ENCODE data around the gene KRTAP9-4. TPM values are rescaled to one million over a fixed set of nuclear protein-coding genes. Genes with fewer than 3 reads are reported as not detected.
"Not testable (repeated sequence)": the region's sequence is repeated elsewhere in the genome, so short reads cannot be mapped to it uniquely, and the experiment has no call there.

Gene KRTAP9-4
- not detected for total RNA-seq

DNA sequence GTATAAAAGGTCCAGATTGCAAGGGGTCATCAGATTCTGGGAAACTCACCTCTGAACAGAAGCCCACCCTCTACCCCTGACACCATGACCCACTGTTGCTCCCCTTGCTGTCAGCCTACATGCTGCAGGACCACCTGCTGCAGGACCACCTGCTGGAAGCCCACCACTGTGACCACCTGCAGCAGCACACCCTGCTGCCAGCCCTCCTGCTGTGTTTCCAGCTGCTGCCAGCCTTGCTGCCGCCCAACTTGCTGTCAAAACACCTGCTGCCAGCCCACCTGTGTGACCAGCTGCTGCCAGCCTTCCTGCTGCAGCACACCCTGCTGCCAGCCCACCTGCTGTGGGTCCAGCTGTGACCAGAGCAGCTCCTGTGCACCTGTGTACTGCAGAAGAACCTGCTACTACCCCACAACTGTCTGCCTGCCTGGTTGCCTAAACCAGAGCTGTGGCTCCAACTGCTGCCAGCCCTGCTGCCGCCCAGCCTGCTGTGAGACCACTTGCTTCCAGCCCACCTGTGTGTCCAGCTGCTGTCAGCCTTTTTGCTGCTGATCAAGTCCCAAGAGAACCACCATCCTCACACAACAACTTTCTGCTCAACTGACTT lies at the start of gene KRTAP9-4:
KRTAP9-4 (plus strand) TSS at position 51 of the 604 bp plus-strand sequence; CDS start at position 85, 34 bp downstream.
- H3K9me3 Mint-ChIP-seq; POLR2A ChIA-PET; ATAC-seq (ENCODE audit: low read depth); H3K27ac Mint-ChIP-seq; DNase-seq; H3K36me3 Mint-ChIP-seq; H3K4me3 Mint-ChIP-seq; H3K4me1 Mint-ChIP-seq: not testable (repeated sequence)
- H3K27me3 Mint-ChIP-seq = peaks cover 14% of the 10 kb centered on the region

- Mint-ChIP-seq H3K9me3 (peaks cover 1% of the 10 kb centered on the region), H3K4me3 (no peak overlapping the region), H3K4me1 (no peaks in the 10 kb centered on the region), H3K27ac (no peak overlapping the region), H3K36me3 (no peaks in the 10 kb centered on the region), H3K27me3 (peaks cover 10% of the 10 kb centered on the region)
- POLR2A ChIA-PET = no interaction called here
- ATAC-seq (ENCODE audit: low read depth) = no peak
- DNase-seq = no peak
Measured at GRCh38 chr17:41211845-41212466, 37.5 kb upstream of the KRTAP9-4 start.

- Mint-ChIP-seq H3K27ac (no peak overlapping the region), H3K36me3 (no peaks in the 10 kb centered on the region), H3K27me3 (peaks cover 10% of the 10 kb centered on the region), H3K4me1 (no peaks in the 10 kb centered on the region), H3K9me3 (peaks cover 1% of the 10 kb centered on the region), H3K4me3 (no peak overlapping the region)
- DNase-seq (no peak), ATAC-seq (ENCODE audit: low read depth) (no peak)
- POLR2A ChIA-PET = no interaction called here
Measured at GRCh38 chr17:41212524-41213169, 36.8 kb upstream of the KRTAP9-4 start.

GRCh38 chr17:41215681-41216080 lies 33.8 kb upstream of the KRTAP9-4 start:
- Mint-ChIP-seq H3K4me3 (no peak overlapping the region), H3K27ac (no peak overlapping the region), H3K36me3 (no peaks in the 10 kb centered on the region), H3K27me3 (no peaks in the 10 kb centered on the region), H3K4me1 (no peaks in the 10 kb centered on the region), H3K9me3 (peaks cover 6% of the 10 kb centered on the region)
- ATAC-seq (ENCODE audit: low read depth) (no peak), DNase-seq (no peak)
- POLR2A ChIA-PET = no interaction called here

DNA sequence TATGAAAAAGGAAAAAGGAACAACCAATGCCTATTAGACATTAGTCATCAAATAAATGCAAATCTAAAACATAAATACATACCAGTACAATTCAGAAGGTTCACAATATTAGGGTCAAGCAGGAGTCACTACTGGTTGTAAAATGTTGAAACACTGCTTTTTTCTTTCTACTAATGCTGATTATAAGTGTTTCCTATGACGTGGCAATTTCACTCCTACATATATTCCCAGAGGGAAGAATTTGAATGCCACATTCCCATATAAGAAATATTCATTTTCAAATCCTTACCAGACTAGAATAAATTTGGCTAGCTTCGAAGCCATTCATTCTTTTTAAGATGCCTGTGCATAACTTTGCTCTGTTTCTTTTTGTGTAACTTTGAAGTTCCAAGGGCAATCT lies 25.7 kb upstream of the KRTAP9-4 start:
- Mint-ChIP-seq H3K36me3 (no peaks in the 10 kb centered on the region), H3K4me3 (no peak overlapping the region), H3K27ac (no peak overlapping the region), H3K4me1 (no peaks in the 10 kb centered on the region), H3K27me3 (peaks cover 4% of the 10 kb centered on the region), H3K9me3 (peaks cover 4% of the 10 kb centered on the region)
- DNase-seq (no peak), ATAC-seq (ENCODE audit: low read depth) (no peak)
- POLR2A ChIA-PET = no interaction called here

- H3K9me3 Mint-ChIP-seq = no peaks in the 10 kb centered on the region
- ATAC-seq (ENCODE audit: low read depth) = no peak
- H3K4me1 Mint-ChIP-seq = no peaks in the 10 kb centered on the region
- no peak for DNase-seq
- POLR2A ChIA-PET = no interaction called here
- peaks cover 5% of the 10 kb centered on the region for H3K27me3 Mint-ChIP-seq
- no peak overlapping the region for H3K4me3 Mint-ChIP-seq
- no peak overlapping the region for H3K27ac Mint-ChIP-seq
- H3K36me3 Mint-ChIP-seq = no peaks in the 10 kb centered on the region
Measured at GRCh38 chr17:41226051-41226450, 23.4 kb upstream of the KRTAP9-4 start.

DNA sequence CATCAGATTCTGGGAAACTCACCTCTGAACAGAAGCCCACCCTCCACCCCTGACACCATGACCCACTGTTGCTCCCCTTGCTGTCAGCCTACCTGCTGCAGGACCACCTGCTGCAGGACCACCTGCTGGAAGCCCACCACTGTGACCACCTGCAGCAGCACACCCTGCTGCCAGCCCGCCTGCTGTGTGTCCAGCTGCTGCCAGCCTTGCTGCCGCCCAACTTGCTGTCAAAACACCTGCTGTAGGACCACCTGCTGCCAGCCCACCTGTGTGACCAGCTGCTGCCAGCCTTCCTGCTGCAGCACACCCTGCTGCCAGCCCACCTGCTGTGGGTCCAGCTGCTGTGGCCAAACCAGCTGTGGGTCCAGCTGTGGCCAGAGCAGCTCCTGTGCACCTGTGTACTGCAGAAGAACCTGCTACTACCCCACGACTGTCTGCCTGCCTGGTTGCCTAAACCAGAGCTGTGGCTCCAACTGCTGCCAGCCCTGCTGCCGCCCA lies 22.8 kb upstream of the KRTAP9-4 start, which contains the start of gene KRTAP9-2:
KRTAP9-2 (plus strand) TSS at position 51 of the 498 bp plus-strand sequence; CDS start at position 58, 7 bp downstream.
- POLR2A ChIA-PET; H3K4me1 Mint-ChIP-seq; DNase-seq; ATAC-seq (ENCODE audit: low read depth); H3K4me3 Mint-ChIP-seq; H3K27me3 Mint-ChIP-seq; H3K36me3 Mint-ChIP-seq; H3K27ac Mint-ChIP-seq; H3K9me3 Mint-ChIP-seq: not testable (repeated sequence)

- Mint-ChIP-seq H3K27me3 (peaks cover 8% of the 10 kb centered on the region), H3K9me3 (no peaks in the 10 kb centered on the region), H3K36me3 (no peaks in the 10 kb centered on the region), H3K4me3 (no peak overlapping the region), H3K27ac (no peak overlapping the region), H3K4me1 (no peaks in the 10 kb centered on the region)
- ATAC-seq (ENCODE audit: low read depth) (no peak), DNase-seq (no peak)
- POLR2A ChIA-PET = no interaction called here
Measured at GRCh38 chr17:41230094-41230493, 19.4 kb upstream of the KRTAP9-4 start.

- Mint-ChIP-seq H3K4me3 (no peak overlapping the region), H3K4me1 (no peaks in the 10 kb centered on the region), H3K36me3 (no peaks in the 10 kb centered on the region), H3K27ac (no peak overlapping the region), H3K27me3 (peaks cover 12% of the 10 kb centered on the region), H3K9me3 (no peaks in the 10 kb centered on the region)
- DNase-seq (no peak), ATAC-seq (ENCODE audit: low read depth) (no peak)
- POLR2A ChIA-PET = no interaction called here
Measured at GRCh38 chr17:41231731-41232130, 17.8 kb upstream of the KRTAP9-4 start.

GRCh38 chr17:41232399-41233105 lies 16.9 kb upstream of the KRTAP9-4 start, which contains the start of gene KRTAP9-3:
Gene KRTAP9-3 (plus strand): TSS chr17:41232449. CDS start chr17:41232502, 53 bp downstream.
- H3K4me3 Mint-ChIP-seq; H3K36me3 Mint-ChIP-seq; H3K4me1 Mint-ChIP-seq; POLR2A ChIA-PET; H3K9me3 Mint-ChIP-seq; DNase-seq; H3K27ac Mint-ChIP-seq; ATAC-seq (ENCODE audit: low read depth): not testable (repeated sequence)
- peaks cover 12% of the 10 kb centered on the region for H3K27me3 Mint-ChIP-seq

DNA sequence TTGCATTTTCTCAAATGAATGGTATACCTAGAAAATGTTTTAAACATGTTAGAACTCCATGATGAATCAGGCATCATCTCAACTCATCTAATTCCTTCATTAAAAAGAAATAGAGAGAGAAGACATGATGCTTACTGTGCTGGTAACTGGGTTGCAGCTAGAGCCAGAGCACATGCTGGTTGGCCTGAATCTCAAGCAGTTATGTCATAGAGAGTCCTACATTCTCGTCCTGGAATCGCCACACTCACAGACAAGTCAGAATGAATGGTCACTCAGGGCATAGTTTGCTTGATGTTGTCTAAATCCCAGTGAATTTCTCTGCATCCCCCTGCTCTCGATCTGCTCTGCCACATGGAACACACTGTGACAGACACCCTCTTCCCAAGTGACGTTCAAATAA lies 12.4 kb upstream of the KRTAP9-4 start:
- POLR2A ChIA-PET; H3K9me3 Mint-ChIP-seq; H3K4me3 Mint-ChIP-seq; H3K27me3 Mint-ChIP-seq; H3K36me3 Mint-ChIP-seq; DNase-seq; H3K4me1 Mint-ChIP-seq; H3K27ac Mint-ChIP-seq; ATAC-seq (ENCODE audit: low read depth): not testable (repeated sequence)

DNA sequence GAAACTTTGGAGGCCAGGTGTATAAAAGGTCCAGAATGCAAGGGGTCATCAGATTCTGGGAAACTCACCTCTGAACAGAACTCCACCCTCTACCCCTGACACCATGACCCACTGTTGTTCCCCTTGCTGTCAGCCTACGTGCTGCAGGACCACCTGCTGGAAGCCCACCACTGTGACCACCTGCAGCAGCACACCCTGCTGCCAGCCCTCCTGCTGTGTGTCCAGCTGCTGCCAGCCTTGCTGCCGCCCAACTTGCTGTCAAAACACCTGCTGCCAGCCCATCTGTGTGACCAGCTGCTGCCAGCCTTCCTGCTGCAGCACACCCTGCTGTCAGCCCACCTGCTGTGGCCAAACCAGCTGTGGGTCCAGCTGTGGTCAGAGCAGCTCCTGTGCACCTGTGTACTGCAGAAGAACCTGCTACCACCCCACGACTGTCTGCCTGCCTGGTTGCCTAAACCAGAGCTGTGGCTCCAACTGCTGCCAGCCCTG lies 11.5 kb upstream of the KRTAP9-4 start, which contains the start of gene KRTAP9-8:
KRTAP9-8 (plus strand) TSS at position 51 of the 489 bp plus-strand sequence; CDS start at position 104, 53 bp downstream.
- DNase-seq; H3K4me1 Mint-ChIP-seq; ATAC-seq (ENCODE audit: low read depth); H3K27me3 Mint-ChIP-seq; H3K36me3 Mint-ChIP-seq; H3K4me3 Mint-ChIP-seq; POLR2A ChIA-PET; H3K9me3 Mint-ChIP-seq; H3K27ac Mint-ChIP-seq: not testable (repeated sequence)

Data from activated naive CD8-positive, alpha-beta T cell treated with anti-CD3 and anti-CD28 coated beads, Interleukin-2, amount 10 ng/mL, durations not matched to agents 7 days and 5 days (primary cell).